Activated CD4-positive, alpha-beta memory T cell treated with anti-CD3 and anti-CD28 coated beads, Interleukin-2, amount 10 ng/mL, durations not matched to agents 7 days and 5 days (primary cell): ENCODE results near the gene AIFM3. TPM values are rescaled to one million over a fixed set of nuclear protein-coding genes. Genes with fewer than 3 reads are reported as not detected.

Experiments
- CTCF ChIA-PET: fragments of 350-600 bp; sonication (Branson Sonifier 250); formaldehyde crosslinking; loops from one replicate; lab custom pipeline; 2021; ENCODE audit warnings: antibody characterized with exemption, inconsistent platforms; lab: Charles Lee
- POLR2A ChIA-PET: fragments of 350-600 bp; sonication (Branson Sonifier 250); formaldehyde crosslinking; loops from one replicate; lab custom pipeline; 2021; ENCODE audit warnings: antibody characterized with exemption; lab: Charles Lee
- DNase-seq: peaks from one replicate; pipeline ENCODE4 v3.0.0-alpha.2; 2020
- H3K27ac Mint-ChIP-seq: one replicate; pipeline ENCODE4 v1.8.0; 2021; ENCODE audit warnings: mild to moderate bottlenecking, mixed read lengths
- H3K27me3 Mint-ChIP-seq: one replicate; pipeline ENCODE4 v1.8.0; 2021; ENCODE audit warnings: mixed read lengths
- H3K36me3 Mint-ChIP-seq: one replicate; pipeline ENCODE4 v1.8.0; 2021; ENCODE audit warnings: low read depth, mixed read lengths
- H3K4me1 Mint-ChIP-seq: one replicate; pipeline ENCODE4 v1.8.0; 2021; ENCODE audit warnings: mixed read lengths
- H3K4me3 Mint-ChIP-seq: one replicate; pipeline ENCODE4 v1.8.0; 2021; ENCODE audit warnings: mild to moderate bottlenecking, mixed read lengths
- H3K9me3 Mint-ChIP-seq: one replicate; pipeline ENCODE4 v1.8.0; 2021; ENCODE audit warnings: mixed read lengths
- total RNA-seq, 2 experiments: library from RNA; stranded (reverse); gene quantifications; one replicate each; pipeline ENCODE4 v1.2.3, GENCODE V29; 2021

AIFM3 gene
- total RNA-seq, 2 experiments from 2014 or later = 0.23 to 0.58 TPM

DNA sequence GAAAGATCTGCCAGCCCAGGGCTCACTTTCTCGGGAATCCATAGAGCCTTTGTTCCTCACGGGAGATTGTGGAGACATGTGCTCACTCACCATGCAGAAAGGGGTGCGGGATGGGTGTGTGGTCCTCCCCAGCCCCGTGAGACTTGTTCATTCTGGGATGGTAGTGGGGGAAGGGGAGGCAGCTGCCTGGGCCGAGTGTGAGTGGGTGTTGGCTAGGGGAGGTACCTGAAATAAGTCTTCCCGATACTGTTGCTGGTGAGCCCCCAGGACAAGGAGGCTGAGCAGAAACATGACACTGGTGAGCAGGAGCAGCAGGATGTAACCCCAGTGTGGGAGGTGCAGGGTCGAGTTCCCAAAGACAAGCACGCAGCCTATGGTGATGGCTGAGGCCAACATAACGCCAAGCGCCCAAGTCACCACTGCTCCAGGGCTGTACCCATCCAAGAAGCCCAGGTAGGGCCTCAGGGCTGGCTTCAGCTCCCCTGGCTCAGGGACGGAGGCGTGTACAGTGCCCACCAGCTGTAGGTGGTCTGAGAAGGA is 62.5 kb downstream of the AIFM3 start:
- CTCF ChIA-PET = no interaction called here
- no peaks in the 10 kb centered on the region for H3K9me3 Mint-ChIP-seq
- H3K4me3 Mint-ChIP-seq = no peak overlapping the region

GRCh38 chr22:21030032-21030431 is 63.0 kb downstream of the AIFM3 start:
- ChIA-PET CTCF (no interaction called here), POLR2A (no interaction called here)
- Mint-ChIP-seq H3K27me3 (peaks cover 32% of the 10 kb centered on the region), H3K27ac (no peak overlapping the region), H3K4me3 (no peak overlapping the region), H3K9me3 (no peaks in the 10 kb centered on the region), H3K36me3 (no peaks in the 10 kb centered on the region), H3K4me1 (peaks cover 10% of the 10 kb centered on the region)
- no peak for DNase-seq

More for the DNA sequence above, 62.5 kb downstream of the AIFM3 start:
- Mint-ChIP-seq H3K27ac (no peak overlapping the region), H3K4me1 (peaks cover 12% of the 10 kb centered on the region), H3K36me3 (no peaks in the 10 kb centered on the region), H3K27me3 (peaks cover 31% of the 10 kb centered on the region)
- DNase-seq = no peak
- POLR2A ChIA-PET = no interaction called here

Other genes starting within 250 kb of the AIFM3 start
- gene SERPIND1, start 193.1 kb upstream of the AIFM3 start, total RNA-seq = not detected
- 100 to 1,000 TPM in 1 of 2 experiments, 10 to 100 TPM in 1; 85.8 to 100 TPM for gene PI4KA, start 108.4 kb upstream of the AIFM3 start, total RNA-seq
- gene SNAP29, start 108.2 kb upstream of the AIFM3 start, total RNA-seq = 10 to 100 TPM; 34.7 to 35.6 TPM
- 10 to 100 TPM; 84.8 to 88.2 TPM for gene CRKL, start 49.8 kb upstream of the AIFM3 start, total RNA-seq
- gene LZTR1, start 15.0 kb downstream of the AIFM3 start, total RNA-seq = 10 to 100 TPM; 53.3 to 60.3 TPM
- 10 to 100 TPM; 24.7 to 25.4 TPM for gene THAP7, start 34.9 kb downstream of the AIFM3 start, total RNA-seq
- gene P2RX6, start 47.9 kb downstream of the AIFM3 start, total RNA-seq = under 1 TPM; 0.08 to 0.23 TPM
- not detected for gene SLC7A4, start 65.3 kb downstream of the AIFM3 start, total RNA-seq
- gene LRRC74B, start 78.7 kb downstream of the AIFM3 start, total RNA-seq = not detected